Neural crest cell (in vitro differentiated cells): ENCODE measurements around the gene BBOX1. TPM values are rescaled to one million over a fixed set of nuclear protein-coding genes. Genes with fewer than 3 reads are reported as not detected.

Experiments
- DNase-seq: peaks from one replicate; pipeline ENCODE4 v3.0.0; 2021; ENCODE audit warnings: low read depth, mixed read lengths, low spot score
- H3K27ac Mint-ChIP-seq: one replicate; pipeline ENCODE4 v1.8.0; 2021; ENCODE audit warnings: mild to moderate bottlenecking, mixed read lengths; ENCODE audit not compliant: unreplicated experiment
- H3K27me3 Mint-ChIP-seq: 2 replicates; pipeline ENCODE4 v1.8.0; 2021; ENCODE audit warnings: low read depth, mild to moderate bottlenecking, mixed read lengths
- H3K36me3 Mint-ChIP-seq: 2 replicates; pipeline ENCODE4 v1.8.0; 2021; ENCODE audit warnings: low read depth, mild to moderate bottlenecking, mixed read lengths
- H3K4me1 Mint-ChIP-seq: 2 replicates; pipeline ENCODE4 v1.8.0; 2021; ENCODE audit warnings: mixed read lengths
- H3K4me3 Mint-ChIP-seq: one replicate; pipeline ENCODE4 v1.8.0; 2021; ENCODE audit warnings: mild to moderate bottlenecking, mixed read lengths
- H3K9me3 Mint-ChIP-seq: 2 replicates; pipeline ENCODE4 v1.8.0; 2021; ENCODE audit warnings: mixed read lengths
- CTCF ChIP-seq: fragments of 200-600 bp; sonication (generic); conservative IDR thresholded peaks from 2 replicates; pipeline ENCODE4 v1.5.0; 2021; ENCODE audit warnings: antibody characterized with exemption, mild to moderate bottlenecking
- total RNA-seq: library from RNA; stranded (reverse); gene quantifications from 2 replicates; pipeline ENCODE4 v1.2.1, GENCODE V29; 2021

The BBOX1 gene
- total RNA-seq, 1 donor from 2014 or later = not detected

GRCh38 chr11:27060816-27061460 lies 20.3 kb downstream of the BBOX1 start:
- Mint-ChIP-seq H3K36me3 (peaks cover 2% of the 10 kb centered on the region), H3K9me3 (no peaks in the 10 kb centered on the region), H3K4me1 (peaks cover 5% of the 10 kb centered on the region), H3K27me3 (no peaks in the 10 kb centered on the region), H3K4me3 (no peak overlapping the region), H3K27ac (no peak overlapping the region)
- TF ChIP-seq CTCF = no peak
- no peak for DNase-seq

- Mint-ChIP-seq H3K4me1 (peaks cover 5% of the 10 kb centered on the region), H3K9me3 (no peaks in the 10 kb centered on the region), H3K27me3 (no peaks in the 10 kb centered on the region), H3K36me3 (peaks cover 2% of the 10 kb centered on the region), H3K4me3 (no peak overlapping the region), H3K27ac (no peak overlapping the region)
- no peak for DNase-seq
- no peak for TF ChIP-seq CTCF
These were observed 20.8 kb downstream of the BBOX1 start for GRCh38 chr11:27061461-27061821.

GRCh38 chr11:27064086-27064485 lies 23.5 kb downstream of the BBOX1 start:
- Mint-ChIP-seq H3K27me3 (no peaks in the 10 kb centered on the region), H3K4me1 (no peaks in the 10 kb centered on the region), H3K27ac (no peak overlapping the region), H3K36me3 (peaks cover 2% of the 10 kb centered on the region), H3K4me3 (no peak overlapping the region), H3K9me3 (peaks cover 3% of the 10 kb centered on the region)
- no peak for DNase-seq
- no peak for TF ChIP-seq CTCF

GRCh38 chr11:27075192-27075591 lies 34.6 kb downstream of the BBOX1 start:
- H3K36me3 Mint-ChIP-seq = peaks cover 11% of the 10 kb centered on the region
- no peaks in the 10 kb centered on the region for H3K4me1 Mint-ChIP-seq
- no peak for TF ChIP-seq CTCF
- no peak overlapping the region for H3K4me3 Mint-ChIP-seq
- no peaks in the 10 kb centered on the region for H3K9me3 Mint-ChIP-seq
- no peak for DNase-seq
- H3K27ac Mint-ChIP-seq = no peak overlapping the region
- no peaks in the 10 kb centered on the region for H3K27me3 Mint-ChIP-seq

- Mint-ChIP-seq H3K36me3 (peaks cover 8% of the 10 kb centered on the region), H3K9me3 (no peaks in the 10 kb centered on the region), H3K4me1 (no peaks in the 10 kb centered on the region), H3K27me3 (no peaks in the 10 kb centered on the region), H3K4me3 (no peak overlapping the region), H3K27ac (no peak overlapping the region)
- no peak for DNase-seq
- TF ChIP-seq CTCF = no peak
These were observed 35.0 kb downstream of the BBOX1 start for GRCh38 chr11:27075655-27076054.
